HG02642 (cell line): ENCODE measurements around the gene KLC4.
"Not testable (repeated sequence)": the region's sequence is repeated elsewhere in the genome, so short reads cannot be mapped to it uniquely, and the experiment has no call there.

Experiments used
- ATAC-seq: cut with Tn5 transposase; IDR thresholded peaks from one replicate; pipeline ENCODE4 v1.9.1; 2021; ENCODE audit warnings: mild to moderate bottlenecking; ENCODE audit not compliant: unreplicated experiment, poor library complexity

Gene KLC4

GRCh38 chr6:43035495-43036194 is 23.8 kb upstream of the KLC4 start:
- ATAC-seq: no peak

DNA sequence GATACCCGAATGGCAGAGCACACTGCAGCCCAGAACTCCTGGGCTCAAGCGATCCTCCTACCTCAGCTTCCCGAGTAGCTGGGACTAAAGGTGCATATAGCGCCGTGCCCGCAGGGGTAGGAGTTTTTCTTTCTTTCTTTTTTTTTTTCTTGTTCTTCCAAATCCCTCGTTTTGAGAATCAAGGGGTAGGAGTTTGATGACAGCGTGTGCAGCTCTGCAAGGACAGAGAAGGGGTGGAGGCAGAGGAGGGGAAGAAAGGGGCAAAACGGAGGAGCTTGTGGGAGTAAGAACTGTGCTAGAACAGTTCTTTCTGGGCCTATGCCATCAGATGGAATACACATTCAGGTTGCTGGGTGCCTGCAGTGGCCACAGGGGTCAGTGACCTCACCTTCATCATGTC is 22.7 kb upstream of the KLC4 start:
- ATAC-seq: no peak

GRCh38 chr6:43037197-43037596 is 22.2 kb upstream of the KLC4 start:
- ATAC-seq: no peak

DNA sequence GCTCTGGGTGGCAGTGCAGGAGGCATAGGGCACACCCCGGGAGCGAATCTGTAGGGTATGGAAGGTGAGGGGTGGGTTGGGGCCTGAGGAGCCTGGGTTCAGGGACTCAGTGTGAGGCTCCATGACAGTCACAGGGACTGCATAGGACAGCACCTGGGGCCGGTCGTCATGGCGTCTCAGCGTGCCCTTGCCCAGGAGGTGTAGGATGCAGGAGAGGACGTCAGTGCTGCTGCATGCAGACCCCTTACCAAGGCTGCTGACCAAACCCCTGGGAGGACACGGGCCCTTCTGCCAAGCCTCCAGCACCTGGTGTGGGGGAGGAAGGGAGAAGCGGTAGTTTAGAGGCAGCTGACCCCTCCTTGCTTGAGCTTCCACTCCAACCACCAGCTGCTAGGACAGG is 21.7 kb upstream of the KLC4 start:
- no peak for ATAC-seq

DNA sequence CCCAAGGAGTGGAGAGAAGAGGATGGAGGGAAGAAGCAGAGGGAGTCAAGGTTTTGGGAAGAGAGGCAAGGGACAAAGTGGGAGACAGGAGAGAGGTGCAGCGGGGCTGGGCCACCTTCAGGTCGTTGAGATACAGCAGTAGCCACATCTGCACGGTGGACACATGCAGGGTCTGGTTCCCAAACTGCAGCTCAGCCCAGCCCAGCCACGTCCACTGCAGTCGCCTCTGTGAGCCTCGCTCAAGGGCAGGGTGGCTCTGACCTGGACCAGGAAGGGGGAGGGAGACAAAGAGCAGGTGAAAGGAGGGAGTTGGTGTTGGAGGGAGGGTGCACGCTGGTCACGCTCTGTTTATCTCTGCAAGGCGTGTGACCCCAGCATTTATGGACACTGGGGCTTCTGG is 20.7 kb upstream of the KLC4 start:
- no peak for ATAC-seq

DNA sequence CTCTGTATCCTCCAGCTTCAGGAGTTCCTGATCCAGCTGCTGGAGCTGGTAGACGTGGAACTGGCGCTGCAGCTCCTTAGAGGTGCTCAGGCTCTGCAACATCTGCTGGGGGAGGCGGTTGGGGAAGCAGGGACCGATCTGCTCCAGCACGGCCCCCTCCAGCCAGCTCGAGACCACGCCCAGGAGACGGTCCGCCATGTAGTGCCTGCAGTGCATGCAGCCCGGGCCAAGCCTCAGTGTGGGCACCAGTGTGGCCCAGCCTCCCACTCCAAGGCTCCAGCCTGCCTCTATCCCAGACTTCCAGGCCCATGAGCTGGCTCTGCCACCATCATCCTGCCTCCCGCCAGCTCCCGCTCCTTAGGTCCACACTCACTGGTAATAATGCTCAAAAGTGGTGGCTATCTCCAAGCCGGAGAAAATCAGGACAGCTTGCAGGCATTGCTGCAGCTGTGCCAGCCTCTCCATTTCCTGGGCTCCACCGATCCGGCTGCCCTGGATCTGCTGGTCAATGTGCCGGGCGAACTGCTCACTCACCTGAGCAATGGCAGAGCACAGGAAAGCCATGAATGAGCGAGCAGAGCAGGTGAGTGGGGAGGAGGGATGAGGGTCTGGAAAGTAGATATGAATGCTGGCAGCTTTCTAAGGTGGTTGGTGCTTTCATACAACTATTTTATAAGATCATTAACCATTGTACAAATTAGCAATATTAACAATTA is 18.7 kb upstream of the KLC4 start:
- ATAC-seq: no peak

- ATAC-seq: not testable (repeated sequence)
These were observed 18.0 kb upstream of the KLC4 start for GRCh38 chr6:43041475-43041874.

GRCh38 chr6:43043310-43043709 is 16.1 kb upstream of the KLC4 start:
- ATAC-seq: no peak

DNA sequence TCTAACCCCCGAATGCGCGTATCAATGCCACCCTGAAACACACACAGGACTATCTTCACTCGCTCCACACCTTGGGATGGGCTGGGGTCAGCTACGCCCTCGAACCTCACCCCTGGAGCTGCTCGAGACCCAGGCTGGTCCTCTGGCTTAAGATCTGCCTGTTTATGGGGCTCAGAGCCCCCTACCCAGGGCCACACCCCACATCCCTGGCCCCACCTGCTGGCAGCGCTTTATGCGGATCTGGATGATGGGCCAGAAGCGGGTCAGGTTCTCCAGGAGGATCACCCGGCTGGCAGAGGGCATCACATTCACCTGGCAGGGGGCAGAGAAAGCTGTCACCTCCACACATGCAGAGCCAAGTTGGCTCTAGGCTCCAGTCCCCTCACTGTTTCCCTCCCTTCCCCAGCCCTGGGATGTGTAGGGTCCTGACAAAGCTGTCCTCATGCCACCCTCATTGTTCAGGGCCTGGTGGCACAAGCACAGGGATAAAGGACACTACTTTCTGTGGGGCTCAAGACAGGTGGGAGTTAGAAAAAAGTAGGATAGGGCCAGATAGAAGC is 14.0 kb upstream of the KLC4 start:
- no peak for ATAC-seq

DNA sequence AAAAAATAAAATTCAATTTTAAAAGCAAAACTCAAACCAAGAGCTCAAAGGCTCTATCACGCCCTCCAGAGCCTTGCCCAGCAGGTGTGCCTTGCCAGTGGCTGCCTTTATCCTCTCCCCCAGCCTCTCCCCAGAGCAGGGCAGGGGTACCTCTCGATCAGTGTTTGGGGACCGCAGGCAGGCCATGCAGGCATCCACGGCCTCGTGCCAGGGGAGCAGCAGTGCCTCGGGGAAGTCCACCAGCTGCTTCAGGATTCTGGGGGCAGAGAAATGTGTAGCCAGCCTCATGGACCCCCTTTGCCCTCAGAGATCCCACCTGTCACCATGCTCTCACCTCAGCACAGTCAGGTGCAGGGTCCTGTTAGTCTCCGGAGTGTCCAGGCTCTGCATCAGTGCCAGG is 11.4 kb upstream of the KLC4 start:
- no peak for ATAC-seq

- ATAC-seq: no peak
These were observed 8.4 kb upstream of the KLC4 start for GRCh38 chr6:43050981-43051380.

GRCh38 chr6:43052225-43052841 is 7.1 kb upstream of the KLC4 start:
- no peak for ATAC-seq

DNA sequence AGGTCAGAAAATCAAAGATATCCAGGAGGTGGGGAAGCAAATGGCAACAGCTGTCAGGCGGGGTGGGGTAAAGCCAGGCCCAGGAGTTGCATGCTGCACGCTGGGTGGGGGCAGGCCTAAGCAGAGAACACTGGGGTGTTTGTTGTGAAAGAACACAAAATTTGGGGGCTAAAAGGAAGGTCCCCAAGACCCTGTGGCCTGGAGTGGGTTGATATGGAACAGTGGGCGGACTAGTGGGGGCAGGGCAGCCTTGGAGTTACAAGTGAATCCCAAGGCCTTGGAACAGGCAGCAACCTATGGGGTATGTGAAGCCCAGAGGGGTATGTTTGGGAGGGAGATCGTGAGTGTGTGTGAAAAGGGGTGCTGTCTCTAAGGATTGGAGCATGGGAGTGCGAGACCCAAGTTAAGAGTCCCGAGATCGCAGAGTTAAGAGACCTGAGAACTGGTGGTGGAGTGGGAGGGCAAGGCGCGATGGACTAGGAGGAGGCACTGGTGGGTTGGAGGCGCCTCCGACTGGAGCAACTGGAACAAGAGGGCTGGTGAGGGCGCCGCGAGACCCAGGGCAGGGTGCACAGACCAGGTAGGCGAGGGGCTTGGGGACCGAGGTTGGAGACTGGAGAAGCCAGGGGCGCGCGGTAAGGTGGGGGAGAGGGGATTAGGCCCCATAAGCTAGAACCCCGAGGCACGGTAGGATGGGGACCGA is 6.4 kb upstream of the KLC4 start:
- ATAC-seq: peak; percentile 14

DNA sequence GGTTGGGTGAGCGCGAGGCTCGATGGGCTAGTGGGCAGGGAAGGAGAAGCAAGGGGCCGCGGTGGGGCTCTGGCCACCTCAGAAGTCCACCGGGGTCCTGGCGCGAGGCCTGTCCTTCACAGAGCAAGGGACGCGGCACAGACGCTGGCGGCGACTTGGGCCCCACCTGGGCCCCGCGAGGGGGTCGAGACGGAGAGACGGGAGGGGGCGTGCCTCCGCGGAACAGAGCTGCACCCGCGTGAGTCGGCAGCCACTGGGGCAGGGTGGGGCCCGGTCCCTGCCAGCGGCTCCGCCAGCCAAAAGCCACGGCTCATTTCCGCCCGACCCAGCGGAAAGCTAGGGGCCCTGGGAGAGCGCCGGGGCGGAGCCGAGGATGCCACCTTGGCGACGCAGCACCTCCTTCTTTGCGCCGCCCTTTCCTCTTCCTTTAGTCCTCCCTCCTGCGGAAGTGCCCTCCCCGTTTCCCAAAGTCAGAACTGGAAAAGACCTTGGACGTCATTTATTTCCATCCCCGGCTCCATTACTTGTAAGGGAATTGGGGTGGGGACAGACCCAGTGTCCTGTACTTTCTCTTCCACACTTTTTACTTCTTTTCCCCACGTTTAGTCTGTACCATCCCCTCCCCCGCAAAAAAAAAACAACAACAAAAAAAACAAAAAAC is 5.8 kb upstream of the KLC4 start, which contains the start of gene CUL7:
Gene CUL7, minus strand, starts transcription at position 307 of the 661 bp plus-strand sequence. CDS start 1,063 bp downstream, outside the sequence.
- peak; percentile 89 for ATAC-seq

DNA sequence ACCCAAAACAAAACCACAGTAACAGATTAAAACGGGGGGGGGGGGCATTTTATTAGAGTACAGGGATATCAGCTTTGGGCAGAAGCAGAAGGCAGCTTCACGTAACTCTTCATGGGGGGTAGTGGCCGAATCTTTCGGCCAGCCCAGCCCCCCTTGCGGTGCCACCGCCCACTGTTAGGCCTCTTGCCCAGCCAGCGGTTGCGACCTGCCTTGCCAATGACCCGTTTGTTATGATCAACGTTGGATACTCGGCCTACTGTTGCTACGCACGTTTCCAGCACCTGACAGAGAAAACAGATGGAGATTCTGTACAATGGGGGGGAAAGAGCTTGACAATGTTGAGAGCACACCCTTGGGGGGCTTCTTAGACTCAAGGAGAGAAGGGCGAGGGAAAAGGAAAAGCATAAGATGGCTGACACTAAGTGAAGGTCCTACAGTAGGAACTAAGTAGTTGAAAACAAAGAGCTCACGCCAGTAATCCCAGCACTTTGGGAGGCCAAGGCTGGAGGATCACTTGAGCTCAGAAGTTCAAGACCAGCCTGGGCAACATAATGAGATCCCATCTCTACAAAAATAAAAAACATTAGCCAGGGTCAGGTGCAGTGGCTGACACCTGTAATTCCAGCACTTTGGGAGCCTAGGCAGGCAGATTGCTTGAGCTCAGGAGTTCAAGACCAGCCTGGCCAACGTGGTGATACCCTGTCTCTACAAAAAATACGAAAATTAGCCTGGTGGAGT is 5.1 kb upstream of the KLC4 start:
- ATAC-seq: no peak

DNA sequence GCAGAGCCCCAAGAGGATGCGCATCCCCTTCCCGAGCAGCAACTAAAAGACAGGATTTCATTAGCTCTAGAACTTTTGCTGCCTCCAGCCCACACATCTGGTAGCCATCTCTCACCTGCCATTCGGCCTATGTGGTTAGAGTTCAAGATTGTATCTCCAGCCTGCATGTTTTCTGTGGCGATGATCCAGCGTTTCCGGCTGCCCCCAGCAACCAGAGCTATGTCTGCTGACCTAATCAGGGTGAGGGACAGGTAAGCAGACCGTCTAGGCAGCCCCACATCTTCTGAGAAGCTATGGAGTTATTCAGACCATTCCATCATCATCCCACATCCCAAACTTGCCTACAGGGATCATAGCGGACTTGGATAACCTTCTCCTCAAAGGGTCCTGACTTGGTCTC is 3.5 kb upstream of the KLC4 start:
- no peak for ATAC-seq

DNA sequence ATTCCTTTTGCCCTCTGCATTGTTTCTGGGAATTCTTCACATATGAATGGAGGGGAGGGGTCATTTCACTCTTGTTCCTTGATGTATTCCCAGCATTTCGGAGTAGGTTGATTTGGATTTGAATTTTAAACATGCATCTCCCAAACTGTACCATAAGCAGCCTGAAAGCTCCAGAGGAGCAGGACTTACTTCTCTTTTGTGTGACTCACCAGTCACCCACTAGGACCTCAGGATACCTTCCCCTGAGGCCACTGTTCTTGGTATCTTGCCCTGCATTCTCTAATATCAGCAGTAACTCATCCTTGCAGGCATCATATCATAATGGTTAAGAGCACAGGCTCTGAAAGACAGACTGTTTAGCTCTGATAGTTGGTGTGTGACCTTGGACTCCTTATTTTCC is 900 bp upstream of the KLC4 start:
- ATAC-seq: no peak

DNA sequence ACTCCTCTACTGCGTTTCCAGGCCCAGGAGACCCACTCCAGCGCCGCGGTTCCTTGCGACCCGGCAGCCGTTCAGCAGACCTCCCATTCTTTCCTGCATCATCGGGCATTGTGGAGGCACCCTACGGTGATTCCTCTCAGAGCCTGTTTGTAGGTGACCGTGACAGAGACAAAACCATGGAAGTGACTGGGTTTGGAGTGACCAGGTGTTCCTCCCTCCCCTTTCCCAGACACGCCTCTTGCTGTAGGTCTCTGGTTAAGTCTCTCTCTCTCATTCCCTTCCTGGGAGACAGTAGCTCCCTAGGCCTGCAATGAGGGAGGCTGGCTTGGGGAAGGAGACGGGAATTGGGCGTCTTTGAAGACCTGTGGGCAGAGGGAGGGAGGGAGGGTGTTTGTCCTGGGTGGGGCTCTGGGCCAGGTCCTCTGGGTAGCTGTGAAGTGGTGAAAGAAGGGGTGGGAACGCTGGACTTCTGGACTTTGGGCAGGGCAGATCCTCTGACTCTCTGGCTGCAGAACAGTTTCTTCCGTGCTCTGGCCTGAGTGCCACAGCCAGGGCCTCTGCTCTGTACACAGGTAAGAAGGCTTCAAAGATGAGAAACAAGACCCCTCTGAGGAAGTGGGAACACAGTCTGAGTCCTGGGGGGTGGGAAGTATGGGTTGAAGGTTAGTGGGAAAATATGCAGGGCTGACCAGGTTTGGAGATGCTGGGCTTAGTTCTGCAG is 763 bp downstream of the KLC4 start:
- ATAC-seq: peak; percentile 1
